Peyer's patch (tissue), 4 donors: Measurements from ENCODE around the gene ASXL2. TPM values are rescaled to one million over a fixed set of nuclear protein-coding genes. Genes with fewer than 3 reads are reported as not detected.

Experiments
- DNase-seq, 3 donors: peaks; one replicate each; pipeline ENCODE4 v3.0.0-alpha.2; 2017 to 2019
- H3K27ac ChIP-seq, 4 donors: fragments of 200-600 bp; sonication (generic); one replicate each; pipeline ENCODE4 v1.5.1; 2016 to 2019
- H3K27me3 ChIP-seq, 2 donors: fragments of 200-600 bp; sonication (generic); one replicate each; pipeline ENCODE4 v1.5.1; 2019
- H3K36me3 ChIP-seq, 3 donors: fragments of 200-600 bp; sonication (generic); one replicate each; pipeline ENCODE4 v1.5.1; 2016 to 2019
- H3K4me1 ChIP-seq, 4 donors: fragments of 200-600 bp; sonication (generic); one replicate each; pipeline ENCODE4 v1.5.1; 2016 to 2019
- H3K4me3 ChIP-seq, 4 donors: fragments of 200-600 bp; sonication (generic); 1 replicate in 3 of 4; 2 replicates in 1 of 4; pipeline ENCODE4 v1.5.1; 2016 to 2019; ENCODE audit warnings: mild to moderate bottlenecking in 1 of 4
- H3K9me3 ChIP-seq, 4 donors: fragments of 200-600 bp; sonication (generic); one replicate each; pipeline ENCODE4 v1.5.1; 2016 to 2019; ENCODE audit warnings: mild to moderate bottlenecking in 1 of 4
- CTCF ChIP-seq, 6 experiments: fragments of 450-650 bp in 4 of 6; fragments of 200-600 bp in 2 of 6; sonication (generic) in 1 of 6; IDR thresholded peaks; one replicate each; pipeline ENCODE4 v1.5.1; 2017 to 2019; ENCODE audit warnings: antibody characterized with exemption in 6 of 6, mild to moderate bottlenecking in 3 of 6, moderate library complexity in 1 of 6
- POLR2A ChIP-seq, 2 donors: fragments of 450-650 bp; IDR thresholded peaks; one replicate each; pipeline ENCODE4 v1.5.1; 2017; ENCODE audit warnings: antibody characterized with exemption in 2 of 2, mild to moderate bottlenecking in 2 of 2, moderate library complexity in 2 of 2
- total RNA-seq, 4 donors: library from RNA; depleted of rRNA; stranded (reverse); fragments of >200 nt; gene quantifications; one replicate each; pipeline ENCODE4 v1.1.0, GENCODE V29; 2016

Gene ASXL2
- total RNA-seq, 4 donors from 2014 or later, result 17.0 to 28.9 (median 19.8) TPM

DNA sequence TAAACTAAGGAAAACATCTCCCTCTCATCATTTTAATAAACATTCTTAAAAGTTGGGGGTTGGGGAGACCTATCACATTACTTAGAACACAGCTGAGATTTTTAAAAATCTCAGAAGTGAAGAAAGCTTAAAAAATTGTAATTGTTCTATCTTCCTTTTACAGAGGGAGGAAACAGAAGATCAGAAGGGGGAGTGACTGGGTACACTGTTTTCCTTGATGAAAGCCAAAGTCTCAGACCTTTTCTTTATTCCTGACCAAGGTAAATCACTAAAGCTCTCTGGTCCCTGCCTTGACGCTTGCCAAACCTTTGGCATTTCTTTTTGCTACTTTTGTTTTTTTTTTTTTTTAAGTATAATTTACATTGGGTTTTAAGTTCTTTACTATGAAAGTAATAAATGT is 119.9 kb downstream of the ASXL2 start:
- H3K4me3 ChIP-seq, result no peak overlapping the region

DNA sequence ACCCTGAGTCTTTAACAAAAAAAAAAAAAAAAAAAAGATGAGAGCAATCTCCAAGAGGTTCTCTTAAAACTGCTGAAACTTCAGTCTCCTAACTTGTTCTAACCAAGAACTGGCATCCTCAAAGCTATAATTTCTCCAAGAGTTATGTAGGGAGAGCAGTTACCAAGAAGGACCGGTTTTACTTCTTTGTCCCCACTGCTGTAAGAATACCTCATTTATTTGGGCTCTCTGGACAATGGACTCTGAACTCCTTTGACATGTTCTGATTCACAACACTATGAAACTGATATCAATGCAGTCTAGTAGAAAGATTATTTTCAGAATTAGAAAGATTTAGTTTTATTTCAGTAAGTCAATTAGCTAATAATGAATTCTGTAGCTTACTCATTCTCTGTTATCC is 120.4 kb downstream of the ASXL2 start:
- Histone ChIP-seq H3K27me3 (no peaks in the 10 kb centered on the region), H3K9me3 (no peaks in the 10 kb centered on the region), H3K36me3 (peaks cover 0 to 44% (median 0%) of the 10 kb centered on the region in 3 donors), H3K4me1 (no peaks in the 10 kb centered on the region), H3K27ac (no peak overlapping the region), H3K4me3 (no peak overlapping the region)
- TF ChIP-seq CTCF (IDR thresholded peaks at IDR 0.05) (no peak), POLR2A (IDR thresholded peaks at IDR 0.05) (no peak)
- DNase-seq, result no peak

More for the DNA sequence above, 119.9 kb downstream of the ASXL2 start:
- TF ChIP-seq POLR2A (IDR thresholded peaks at IDR 0.05), result no peak
- no peak for TF ChIP-seq CTCF (IDR thresholded peaks at IDR 0.05)
- no peak for DNase-seq
- Histone ChIP-seq H3K27me3 (no peaks in the 10 kb centered on the region), H3K36me3 (peaks cover 0 to 40% (median 0%) of the 10 kb centered on the region in 3 donors), H3K27ac (no peak overlapping the region), H3K4me1 (no peaks in the 10 kb centered on the region), H3K9me3 (no peaks in the 10 kb centered on the region)

DNA sequence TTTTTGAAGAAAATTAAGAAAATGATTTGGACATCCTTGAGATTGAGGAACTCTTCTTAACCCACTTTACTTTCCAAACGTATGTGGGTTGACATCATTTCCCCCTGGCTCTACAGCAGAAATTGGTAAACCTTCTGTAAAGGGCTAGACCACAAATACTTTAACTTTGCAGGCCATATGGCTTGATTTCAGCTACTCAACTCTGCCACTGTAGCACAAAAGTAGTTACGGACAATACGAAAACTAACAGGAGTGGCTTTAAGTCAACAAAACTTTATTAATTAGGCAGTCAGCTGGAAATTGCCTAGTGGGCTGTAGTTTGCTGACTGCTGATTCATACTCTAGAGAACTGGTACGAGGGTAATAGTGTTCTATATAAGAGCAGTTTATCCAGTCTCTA is 121.8 kb downstream of the ASXL2 start:
- Histone ChIP-seq H3K36me3 (peaks cover 0 to 57% (median 0%) of the 10 kb centered on the region in 3 donors), H3K9me3 (no peaks in the 10 kb centered on the region), H3K4me1 (no peaks in the 10 kb centered on the region), H3K27me3 (no peaks in the 10 kb centered on the region), H3K27ac (no peak overlapping the region), H3K4me3 (no peak overlapping the region)
- no peak for DNase-seq
- no peak for TF ChIP-seq POLR2A (IDR thresholded peaks at IDR 0.05)
- TF ChIP-seq CTCF (IDR thresholded peaks at IDR 0.05), result no peak

- no peak for TF ChIP-seq CTCF (IDR thresholded peaks at IDR 0.05)
- TF ChIP-seq POLR2A (IDR thresholded peaks at IDR 0.05), result no peak
- no peaks in the 10 kb centered on the region for H3K27me3 ChIP-seq
- H3K36me3 ChIP-seq, result peaks cover 0 to 74% (median 0%) of the 10 kb centered on the region in 3 donors
- no peaks in the 10 kb centered on the region for H3K4me1 ChIP-seq
- H3K27ac ChIP-seq, result no peak overlapping the region
- no peak overlapping the region for H3K4me3 ChIP-seq
- DNase-seq, result no peak
- no peaks in the 10 kb centered on the region for H3K9me3 ChIP-seq
Measured at GRCh38 chr2:25749676-25750075, 128.6 kb downstream of the ASXL2 start.

DNA sequence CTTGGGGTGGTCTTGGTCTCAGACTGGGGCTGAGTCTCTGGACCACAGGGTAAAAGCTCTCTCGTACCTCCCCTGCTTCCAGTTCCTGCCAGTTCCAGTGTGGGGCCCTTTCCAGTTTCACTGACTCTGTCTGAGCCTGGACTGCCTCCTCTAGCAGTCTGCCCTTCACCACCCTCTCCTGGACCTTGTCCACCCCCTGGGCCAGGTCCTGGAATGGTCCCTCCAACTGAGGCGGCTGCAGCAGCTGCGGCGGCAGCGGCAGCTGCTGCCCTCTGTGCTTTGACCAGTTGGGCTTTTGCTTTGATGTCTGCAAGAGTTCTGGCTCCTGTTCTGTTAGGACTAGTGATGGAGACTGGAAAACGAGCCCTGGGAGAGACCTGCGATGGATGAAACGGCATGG is 134.2 kb downstream of the ASXL2 start:
- Histone ChIP-seq H3K4me3 (no peak overlapping the region), H3K4me1 (peaks cover 0 to 6% (median 2%) of the 10 kb centered on the region in 4 donors), H3K9me3 (no peaks in the 10 kb centered on the region), H3K36me3 (peaks cover 0 to 55% (median 0%) of the 10 kb centered on the region in 3 donors), H3K27me3 (no peaks in the 10 kb centered on the region), H3K27ac (peak overlapping the region in 1 of 4 donors; percentile 36)
- TF ChIP-seq POLR2A (IDR thresholded peaks at IDR 0.05) (no peak), CTCF (IDR thresholded peaks at IDR 0.05) (no peak)
- no peak for DNase-seq
